ENCODE measurements around the gene CCDC69.
"Not testable (repeated sequence)": the region's sequence is repeated elsewhere in the genome, so short reads cannot be mapped to it uniquely, and the experiment has no call there.

Gene CCDC69

DNA sequence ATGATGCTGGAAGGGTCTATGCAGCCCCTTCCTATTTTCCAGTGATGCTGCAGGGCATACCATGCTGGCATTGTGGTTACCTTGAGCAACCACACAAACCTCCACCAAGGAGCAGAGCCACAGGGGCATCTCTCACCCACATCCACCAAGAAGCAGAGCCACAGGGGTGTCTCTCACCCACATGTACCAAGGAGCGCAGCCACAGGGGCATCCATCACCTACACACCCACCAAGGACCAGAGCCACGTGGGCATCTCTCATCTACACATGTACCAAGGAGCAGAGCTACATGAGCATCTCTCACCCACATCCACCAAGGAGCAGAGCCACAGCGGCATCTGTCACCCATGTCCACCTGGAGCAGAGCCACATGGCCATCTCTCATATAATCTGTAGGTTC is 20.3 kb upstream of the CCDC69 start:
- TF ChIP-seq, protein P1, sequence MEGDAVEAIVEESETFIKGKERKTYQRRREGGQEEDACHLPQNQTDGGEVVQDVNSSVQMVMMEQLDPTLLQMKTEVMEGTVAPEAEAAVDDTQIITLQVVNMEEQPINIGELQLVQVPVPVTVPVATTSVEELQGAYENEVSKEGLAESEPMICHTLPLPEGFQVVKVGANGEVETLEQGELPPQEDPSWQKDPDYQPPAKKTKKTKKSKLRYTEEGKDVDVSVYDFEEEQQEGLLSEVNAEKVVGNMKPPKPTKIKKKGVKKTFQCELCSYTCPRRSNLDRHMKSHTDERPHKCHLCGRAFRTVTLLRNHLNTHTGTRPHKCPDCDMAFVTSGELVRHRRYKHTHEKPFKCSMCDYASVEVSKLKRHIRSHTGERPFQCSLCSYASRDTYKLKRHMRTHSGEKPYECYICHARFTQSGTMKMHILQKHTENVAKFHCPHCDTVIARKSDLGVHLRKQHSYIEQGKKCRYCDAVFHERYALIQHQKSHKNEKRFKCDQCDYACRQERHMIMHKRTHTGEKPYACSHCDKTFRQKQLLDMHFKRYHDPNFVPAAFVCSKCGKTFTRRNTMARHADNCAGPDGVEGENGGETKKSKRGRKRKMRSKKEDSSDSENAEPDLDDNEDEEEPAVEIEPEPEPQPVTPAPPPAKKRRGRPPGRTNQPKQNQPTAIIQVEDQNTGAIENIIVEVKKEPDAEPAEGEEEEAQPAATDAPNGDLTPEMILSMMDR (IDR thresholded peaks at IDR 0.05; ENCODE audit: insufficient read depth, low read length, poor library complexity, severe bottlenecking): no peak
- no peaks in the 10 kb centered on the region for H3K36me3 ChIP-seq (ENCODE audit: control insufficient read depth, insufficient read depth, low read length)
- H3K27me3 ChIP-seq (replicated peaks; ENCODE audit: control insufficient read depth, insufficient read depth, low read length): no peaks in the 10 kb centered on the region
- no peak overlapping the region for H3K4me3 ChIP-seq (replicated peaks; ENCODE audit: low read depth, low read length)
- no peak for DNase-seq (ENCODE audit: extremely low read depth, insufficient read length)

DNA sequence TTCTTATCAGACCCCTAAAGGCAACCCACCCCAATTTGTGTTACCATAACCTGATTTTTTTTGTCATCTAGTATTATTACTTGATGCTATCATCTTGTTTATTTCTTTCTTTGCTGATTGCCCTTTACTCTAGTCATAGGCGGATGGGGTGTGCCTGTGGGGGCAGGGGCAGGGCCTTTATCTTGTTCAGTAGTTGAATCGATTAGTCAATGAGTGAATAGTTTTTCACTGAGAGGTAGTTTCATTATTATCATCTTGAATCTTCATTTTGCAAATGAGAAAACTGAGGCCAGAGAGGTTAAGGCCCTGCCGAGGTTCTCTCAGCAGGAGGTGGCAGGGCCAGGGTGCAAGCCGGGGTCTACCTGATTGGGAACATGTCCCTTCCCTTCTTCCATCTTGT is 19.7 kb upstream of the CCDC69 start:
- Histone ChIP-seq H3K27me3 (replicated peaks; ENCODE audit: control insufficient read depth, insufficient read depth, low read length) (no peaks in the 10 kb centered on the region), H3K4me3 (replicated peaks; ENCODE audit: low read depth, low read length) (no peak overlapping the region), H3K36me3 (ENCODE audit: control insufficient read depth, insufficient read depth, low read length) (no peaks in the 10 kb centered on the region)
- TF ChIP-seq, protein P1 (IDR thresholded peaks at IDR 0.05; ENCODE audit: insufficient read depth, low read length, poor library complexity, severe bottlenecking): no peak
- DNase-seq (ENCODE audit: extremely low read depth, insufficient read length): no peak

DNA sequence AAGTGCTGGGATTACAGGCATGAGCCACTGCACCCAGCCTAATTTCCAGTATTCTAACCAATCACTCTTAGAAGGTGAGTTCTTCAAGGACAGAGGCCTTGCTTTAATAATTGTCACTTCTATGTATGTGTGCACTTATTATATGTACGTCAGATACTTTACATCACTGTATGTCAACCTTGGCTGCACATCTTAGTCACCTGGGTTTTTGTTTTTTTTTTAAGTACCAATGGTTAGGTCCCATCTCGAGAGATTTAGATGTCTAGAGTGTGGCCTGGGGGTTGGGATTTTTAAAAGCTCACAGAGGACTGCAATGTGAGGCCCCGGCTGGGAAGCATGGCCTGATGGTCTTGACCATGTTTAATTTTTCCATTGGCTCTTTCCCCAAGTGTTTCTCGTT is 19.2 kb upstream of the CCDC69 start:
- TF ChIP-seq, protein P1 (IDR thresholded peaks at IDR 0.05; ENCODE audit: insufficient read depth, low read length, poor library complexity, severe bottlenecking): no peak

DNA sequence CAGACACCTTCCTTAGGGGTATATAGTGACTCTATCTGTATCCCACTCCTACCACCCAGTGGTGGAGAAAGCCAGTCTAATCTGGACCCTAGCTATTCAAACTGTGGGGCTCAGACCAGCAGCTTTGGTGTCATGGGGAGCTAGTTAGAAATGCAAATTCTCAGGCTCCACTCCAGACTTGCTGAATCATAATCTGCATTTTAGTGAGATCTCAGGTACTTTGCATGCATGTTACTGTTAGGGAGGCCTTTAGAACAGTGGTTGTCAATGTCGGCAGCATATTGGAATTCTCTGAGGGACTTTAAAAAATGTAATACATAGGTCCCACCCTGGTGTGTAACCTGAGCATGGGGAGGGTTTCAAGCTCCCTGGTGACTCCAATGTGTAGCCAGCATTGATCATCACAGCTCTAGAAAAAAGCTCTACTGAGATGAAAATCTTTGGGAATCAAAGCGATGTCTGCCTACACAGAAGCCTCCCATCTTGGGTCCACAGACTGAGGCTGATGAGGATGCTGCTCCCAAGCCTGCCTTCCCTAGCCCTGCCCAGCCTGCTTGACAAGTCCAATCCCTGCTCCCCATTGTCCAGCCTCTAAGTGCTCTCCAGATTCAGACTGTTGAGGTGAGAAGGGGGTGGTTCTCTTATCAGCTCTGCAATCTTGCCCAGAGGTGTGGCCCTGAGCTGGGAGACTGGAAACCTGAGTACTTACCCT is 17.2 kb upstream of the CCDC69 start:
- Histone ChIP-seq H3K27me3 (replicated peaks; ENCODE audit: control insufficient read depth, insufficient read depth, low read length) (no peaks in the 10 kb centered on the region), H3K4me3 (replicated peaks; ENCODE audit: low read depth, low read length) (no peak overlapping the region), H3K36me3 (ENCODE audit: control insufficient read depth, insufficient read depth, low read length) (no peaks in the 10 kb centered on the region)
- peak; percentile 52 for DNase-seq (ENCODE audit: extremely low read depth, insufficient read length)
- TF ChIP-seq, protein P1 (IDR thresholded peaks at IDR 0.05; ENCODE audit: insufficient read depth, low read length, poor library complexity, severe bottlenecking): no peak

More for the DNA sequence above, 19.2 kb upstream of the CCDC69 start:
- no peak for DNase-seq (ENCODE audit: extremely low read depth, insufficient read length)
- no peaks in the 10 kb centered on the region for H3K27me3 ChIP-seq (replicated peaks; ENCODE audit: control insufficient read depth, insufficient read depth, low read length)
- no peaks in the 10 kb centered on the region for H3K36me3 ChIP-seq (ENCODE audit: control insufficient read depth, insufficient read depth, low read length)
- H3K4me3 ChIP-seq (replicated peaks; ENCODE audit: low read depth, low read length): no peak overlapping the region

DNA sequence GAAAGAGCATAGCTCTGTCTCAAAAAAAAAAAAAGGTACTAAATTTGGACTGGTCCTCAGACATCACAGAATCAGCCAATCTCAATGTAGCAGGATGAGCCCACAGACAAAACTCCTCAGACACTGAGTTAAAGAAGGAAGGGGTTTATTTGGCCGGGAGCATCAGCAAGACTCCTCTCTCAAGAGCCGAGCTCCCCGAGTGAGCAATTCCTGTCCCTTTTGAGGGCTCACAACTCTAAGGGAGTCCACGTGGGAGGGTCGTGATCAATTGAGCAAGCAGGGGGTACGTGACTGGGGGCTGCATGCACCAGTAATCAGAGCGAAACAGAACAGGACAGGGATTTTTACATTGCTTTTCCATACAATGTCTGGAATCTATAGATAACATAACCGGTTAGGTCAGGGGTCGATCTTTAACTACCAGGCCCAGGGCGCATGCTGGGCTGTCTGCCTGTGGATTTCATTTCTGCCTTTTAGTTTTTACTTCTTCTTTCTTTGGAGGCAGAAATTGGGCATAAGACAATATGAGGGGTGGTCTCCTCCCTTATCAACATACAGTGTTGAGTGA is 16.5 kb upstream of the CCDC69 start:
- DNase-seq (ENCODE audit: extremely low read depth, insufficient read length); H3K27me3 ChIP-seq (replicated peaks; ENCODE audit: control insufficient read depth, insufficient read depth, low read length); H3K36me3 ChIP-seq (ENCODE audit: control insufficient read depth, insufficient read depth, low read length); H3K4me3 ChIP-seq (replicated peaks; ENCODE audit: low read depth, low read length): not testable (repeated sequence)

DNA sequence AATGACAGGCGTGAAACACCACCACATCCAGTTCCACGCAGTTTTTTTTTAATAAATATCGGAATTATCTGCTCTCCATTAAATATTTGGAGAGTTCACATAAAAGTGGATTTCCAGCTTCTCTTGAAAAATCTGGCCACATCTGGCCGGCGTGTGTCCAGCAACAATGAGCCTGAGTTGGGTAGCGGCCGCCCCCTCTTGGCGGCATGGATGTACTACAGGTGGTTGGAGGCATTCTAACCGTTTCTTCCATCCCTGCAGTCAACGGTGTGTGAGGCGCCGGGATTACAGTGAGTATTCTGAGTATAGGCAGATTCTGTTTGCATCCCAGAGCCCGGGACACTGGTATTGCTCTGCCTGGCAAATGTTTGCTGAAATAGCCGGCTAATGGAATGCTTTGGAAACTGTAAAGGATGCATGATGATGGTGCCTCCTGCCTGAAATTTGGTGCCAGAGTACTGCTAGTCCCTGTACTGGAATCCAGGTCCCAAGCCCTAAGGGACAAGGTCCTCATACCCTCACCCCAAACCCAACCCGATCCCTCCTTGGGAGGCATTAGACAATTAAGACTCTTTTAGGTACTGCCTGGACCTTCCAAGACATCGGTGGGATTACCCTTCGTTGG is 15.5 kb upstream of the CCDC69 start:
- no peaks in the 10 kb centered on the region for H3K36me3 ChIP-seq (ENCODE audit: control insufficient read depth, insufficient read depth, low read length)
- no peaks in the 10 kb centered on the region for H3K27me3 ChIP-seq (replicated peaks; ENCODE audit: control insufficient read depth, insufficient read depth, low read length)
- TF ChIP-seq, protein P1 (IDR thresholded peaks at IDR 0.05; ENCODE audit: insufficient read depth, low read length, poor library complexity, severe bottlenecking): peak; percentile 89
- H3K4me3 ChIP-seq (replicated peaks; ENCODE audit: low read depth, low read length): peak overlapping the region; percentile 45
- DNase-seq (ENCODE audit: extremely low read depth, insufficient read length): peak; percentile 60
